ENCODE measurements around the gene ZNF576. TPM values are rescaled to one million over a fixed set of nuclear protein-coding genes. Genes with fewer than 3 reads are reported as not detected.

The ZNF576 gene
- total RNA-seq, 1 experiment from 2014 or later, result 14.1 TPM

- in situ Hi-C loops (cut with HindIII; ENCODE audit: low pct_unique_long_range_greater_than_20kb, low sequenced_read_pairs) (no loop called here), intact Hi-C loops (cut with micrococcal nuclease; ENCODE audit: unreplicated experiment) (no loop called here)
- no peaks in the 10 kb centered on the region; the same call in 1 of the 2 replicates for H3K36me3 ChIP-seq (ENCODE audit: control insufficient read depth, insufficient read depth, low read length)
- DNase-seq (ENCODE audit: low read depth, low spot score), result no peak
- TF ChIP-seq TCF7L2 (IDR thresholded peaks at IDR 0.05; ENCODE audit: low read depth, low read length), result no peak
- no peak overlapping the region for H3K27ac ChIP-seq (ENCODE audit: low read length)
- ChIA-PET CTCF (interaction anchor here (0.7 kb wide), 1 partner anchor 58 kb away, joined by 3 read pairs; no protein-coding TSS in a partner anchor), POLR2A (no interaction called here)
- ATAC-seq, result no peak
- H3K27me3 ChIP-seq (ENCODE audit: control insufficient read depth, insufficient read depth, low read length), result peaks cover 4% of the 10 kb centered on the region; the same call in 1 of the 2 replicates
- no peaks in the 10 kb centered on the region for H3K9me3 ChIP-seq (ENCODE audit: control insufficient read depth, insufficient read depth, low read depth, low read length)
- no peak overlapping the region for H3K4me3 ChIP-seq (ENCODE audit: low read depth in 2 of 2, low read length in 2 of 2)
- no peaks in the 10 kb centered on the region for H3K4me1 ChIP-seq (ENCODE audit: control insufficient read depth, insufficient read depth, low read length)
- no TSS peak for BruUV-seq (replicated peaks)
Observed at GRCh38 chr19:43643326-43643725, 46.9 kb downstream of the ZNF576 start.

DNA sequence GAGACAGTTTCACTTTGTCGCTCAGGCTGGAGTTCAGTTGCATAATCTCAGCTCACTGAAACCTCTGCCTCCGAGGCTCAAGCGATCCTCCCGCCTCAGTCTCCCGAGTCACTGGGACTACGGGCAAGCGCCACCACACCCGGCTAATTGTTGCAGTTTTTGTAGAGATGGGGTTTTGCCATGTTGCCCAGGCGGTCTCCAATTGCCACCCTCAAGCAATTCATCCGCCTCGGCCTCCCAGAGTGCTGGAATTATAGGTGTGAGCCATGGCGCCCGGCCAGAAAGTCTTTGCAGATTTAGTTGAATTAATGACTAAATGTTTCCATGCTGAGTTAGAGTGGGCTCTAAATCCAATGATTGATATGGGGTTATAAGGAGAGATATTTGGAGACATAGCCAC, 47.8 kb downstream of the ZNF576 start:
- in situ Hi-C loops (cut with HindIII; ENCODE audit: low pct_unique_long_range_greater_than_20kb, low sequenced_read_pairs), result no loop called here
- intact Hi-C loops (cut with micrococcal nuclease; ENCODE audit: unreplicated experiment), result no loop called here
- no peaks in the 10 kb centered on the region; the same call in 1 of the 2 replicates for H3K36me3 ChIP-seq (ENCODE audit: control insufficient read depth, insufficient read depth, low read length)
- no peak for TF ChIP-seq CTCF (IDR thresholded peaks at IDR 0.05)
- H3K27me3 ChIP-seq (ENCODE audit: control insufficient read depth, insufficient read depth, low read length), result peaks cover under 1% of the 10 kb centered on the region; the same call in 1 of the 2 replicates
- H3K9me3 ChIP-seq (ENCODE audit: control insufficient read depth, insufficient read depth, low read depth, low read length), result no peaks in the 10 kb centered on the region
- ATAC-seq, result no peak
- H3K4me3 ChIP-seq (ENCODE audit: low read depth in 2 of 2, low read length in 2 of 2), result no peak overlapping the region
- CTCF ChIA-PET, result no interaction called here
- H3K27ac ChIP-seq (ENCODE audit: low read length), result no peak overlapping the region
- BruUV-seq (replicated peaks), result no TSS peak
- DNase-seq (ENCODE audit: low read depth, low spot score), result no peak
- H3K4me1 ChIP-seq (ENCODE audit: control insufficient read depth, insufficient read depth, low read length), result no peaks in the 10 kb centered on the region
- POLR2A ChIA-PET, result no interaction called here

DNA sequence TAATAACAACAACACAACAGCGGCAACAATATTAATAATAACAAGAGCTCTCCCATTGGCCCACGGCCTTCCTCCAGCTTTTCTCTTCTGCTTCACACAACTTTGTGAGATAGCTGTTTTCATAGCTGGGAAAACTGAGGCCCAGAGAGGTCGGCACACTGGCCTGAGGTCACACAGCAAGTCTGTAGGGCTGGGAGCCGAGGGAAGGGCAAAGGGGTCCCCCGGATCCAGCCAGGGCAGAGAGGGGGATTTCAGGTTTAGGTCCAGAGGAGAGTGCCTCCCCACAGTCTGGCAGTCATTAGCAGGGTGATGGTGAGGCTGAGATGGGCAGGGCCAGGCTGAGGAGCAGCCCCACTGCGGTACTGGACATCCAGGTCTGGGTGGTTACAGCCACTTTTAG, 52.2 kb downstream of the ZNF576 start:
- BruUV-seq (replicated peaks), result no TSS peak
- H3K27me3 ChIP-seq (ENCODE audit: control insufficient read depth, insufficient read depth, low read length), result no peaks in the 10 kb centered on the region
- no peaks in the 10 kb centered on the region for H3K4me1 ChIP-seq (ENCODE audit: control insufficient read depth, insufficient read depth, low read length)
- DNase-seq (ENCODE audit: low read depth, low spot score), result no peak
- in situ Hi-C loops (cut with HindIII; ENCODE audit: low pct_unique_long_range_greater_than_20kb, low sequenced_read_pairs), result no loop called here
- H3K4me3 ChIP-seq (ENCODE audit: low read depth in 2 of 2, low read length in 2 of 2), result no peak overlapping the region
- no peak for ATAC-seq
- ChIA-PET POLR2A (no interaction called here), CTCF (no interaction called here)
- TF ChIP-seq SIN3A (IDR thresholded peaks at IDR 0.05; ENCODE audit: borderline replicate concordance, insufficient read depth, low read depth, low read length) (no peak), REST (IDR thresholded peaks at IDR 0.05; ENCODE audit: insufficient read depth in 1 of 2, low read depth in 2 of 2, low read length in 1 of 2) (no peak), CTCF (IDR thresholded peaks at IDR 0.05) (no peak), TCF7L2 (IDR thresholded peaks at IDR 0.05; ENCODE audit: low read depth, low read length) (no peak), POLR2AphosphoS5 (IDR thresholded peaks at IDR 0.05; ENCODE audit: low read depth, low read length) (no peak)
- intact Hi-C loops (cut with micrococcal nuclease; ENCODE audit: unreplicated experiment), result no loop called here
- H3K9me3 ChIP-seq (ENCODE audit: control insufficient read depth, insufficient read depth, low read depth, low read length), result no peaks in the 10 kb centered on the region
- no peak overlapping the region for H3K27ac ChIP-seq (ENCODE audit: low read length)
- no peaks in the 10 kb centered on the region for H3K36me3 ChIP-seq (ENCODE audit: control insufficient read depth, insufficient read depth, low read length)
